Activated naive CD8-positive, alpha-beta T cell (primary cell): ENCODE data around the gene MFSD12.

Source experiments
- H3K27ac Mint-ChIP-seq: one replicate; pipeline ENCODE4 v1.8.0; 2021; ENCODE audit warnings: mixed read lengths
- H3K27me3 Mint-ChIP-seq: one replicate; pipeline ENCODE4 v1.8.0; 2021; ENCODE audit warnings: mixed read lengths
- H3K36me3 Mint-ChIP-seq: one replicate; pipeline ENCODE4 v1.8.0; 2021; ENCODE audit warnings: mixed read lengths
- H3K4me1 Mint-ChIP-seq: one replicate; pipeline ENCODE4 v1.8.0; 2021; ENCODE audit warnings: low read depth, mixed read lengths
- H3K4me3 Mint-ChIP-seq: one replicate; pipeline ENCODE4 v1.8.0; 2021; ENCODE audit warnings: mild to moderate bottlenecking, mixed read lengths
- H3K9me3 Mint-ChIP-seq: one replicate; pipeline ENCODE4 v1.8.0; 2021; ENCODE audit warnings: low read depth, mixed read lengths

MFSD12 gene

GRCh38 chr19:3551792-3552095, 5.6 kb downstream of the MFSD12 start:
- Mint-ChIP-seq H3K27ac (no peak overlapping the region), H3K36me3 (no peaks in the 10 kb centered on the region), H3K4me1 (peaks cover 29% of the 10 kb centered on the region), H3K4me3 (peak overlapping the region; percentile 44), H3K27me3 (no peaks in the 10 kb centered on the region), H3K9me3 (no peaks in the 10 kb centered on the region)

- no peak overlapping the region for H3K27ac Mint-ChIP-seq
- H3K36me3 Mint-ChIP-seq: no peaks in the 10 kb centered on the region
These were observed 6.2 kb downstream of the MFSD12 start for GRCh38 chr19:3550947-3551791.

GRCh38 chr19:3549816-3550215, 7.6 kb downstream of the MFSD12 start:
- H3K4me1 Mint-ChIP-seq: peaks cover 24% of the 10 kb centered on the region
- no peaks in the 10 kb centered on the region for H3K27me3 Mint-ChIP-seq
- H3K4me3 Mint-ChIP-seq: no peak overlapping the region
- no peak overlapping the region for H3K27ac Mint-ChIP-seq
- H3K9me3 Mint-ChIP-seq: no peaks in the 10 kb centered on the region
- no peaks in the 10 kb centered on the region for H3K36me3 Mint-ChIP-seq

More at GRCh38 chr19:3550947-3551791, 6.2 kb downstream of the MFSD12 start:
- peak overlapping the region; percentile 44 for H3K4me3 Mint-ChIP-seq
- H3K27me3 Mint-ChIP-seq: no peaks in the 10 kb centered on the region
- H3K4me1 Mint-ChIP-seq: peaks cover 27% of the 10 kb centered on the region
- H3K9me3 Mint-ChIP-seq: no peaks in the 10 kb centered on the region

- no peaks in the 10 kb centered on the region for H3K9me3 Mint-ChIP-seq
- no peaks in the 10 kb centered on the region for H3K27me3 Mint-ChIP-seq
- H3K27ac Mint-ChIP-seq: no peak overlapping the region
- no peak overlapping the region for H3K4me3 Mint-ChIP-seq
- peaks cover 18% of the 10 kb centered on the region for H3K4me1 Mint-ChIP-seq
- H3K36me3 Mint-ChIP-seq: no peaks in the 10 kb centered on the region
These were observed 8.8 kb downstream of the MFSD12 start for GRCh38 chr19:3548606-3549005.

- no peaks in the 10 kb centered on the region for H3K27me3 Mint-ChIP-seq
- no peaks in the 10 kb centered on the region for H3K9me3 Mint-ChIP-seq
- H3K27ac Mint-ChIP-seq: no peak overlapping the region
- H3K4me1 Mint-ChIP-seq: peaks cover 15% of the 10 kb centered on the region
- no peak overlapping the region for H3K4me3 Mint-ChIP-seq
- no peaks in the 10 kb centered on the region for H3K36me3 Mint-ChIP-seq
These were observed 9.6 kb downstream of the MFSD12 start for GRCh38 chr19:3547767-3548282.

GRCh38 chr19:3547301-3547731, 10.1 kb downstream of the MFSD12 start:
- no peak overlapping the region for H3K27ac Mint-ChIP-seq
- no peak overlapping the region for H3K4me3 Mint-ChIP-seq
- no peaks in the 10 kb centered on the region for H3K36me3 Mint-ChIP-seq

GRCh38 chr19:3546119-3546518, 11.3 kb downstream of the MFSD12 start:
- Mint-ChIP-seq H3K27me3 (no peaks in the 10 kb centered on the region), H3K27ac (no peak overlapping the region), H3K4me1 (peaks cover 9% of the 10 kb centered on the region), H3K9me3 (no peaks in the 10 kb centered on the region), H3K36me3 (no peaks in the 10 kb centered on the region), H3K4me3 (no peak overlapping the region)

More at GRCh38 chr19:3547301-3547731, 10.1 kb downstream of the MFSD12 start:
- H3K27me3 Mint-ChIP-seq: no peaks in the 10 kb centered on the region
- H3K9me3 Mint-ChIP-seq: no peaks in the 10 kb centered on the region
- H3K4me1 Mint-ChIP-seq: peaks cover 15% of the 10 kb centered on the region

GRCh38 chr19:3545669-3546034, 11.7 kb downstream of the MFSD12 start:
- Mint-ChIP-seq H3K27ac (no peak overlapping the region), H3K36me3 (no peaks in the 10 kb centered on the region), H3K4me3 (no peak overlapping the region), H3K9me3 (no peaks in the 10 kb centered on the region), H3K27me3 (no peaks in the 10 kb centered on the region), H3K4me1 (peaks cover 9% of the 10 kb centered on the region)

GRCh38 chr19:3544742-3545668, 12.4 kb downstream of the MFSD12 start:
- peaks cover 9% of the 10 kb centered on the region for H3K4me1 Mint-ChIP-seq
- no peak overlapping the region for H3K4me3 Mint-ChIP-seq
- no peaks in the 10 kb centered on the region for H3K27me3 Mint-ChIP-seq
- peak overlapping the region; percentile 28 for H3K27ac Mint-ChIP-seq
- no peaks in the 10 kb centered on the region for H3K36me3 Mint-ChIP-seq
- H3K9me3 Mint-ChIP-seq: no peaks in the 10 kb centered on the region

GRCh38 chr19:3544058-3544376, 13.4 kb downstream of the MFSD12 start:
- peaks cover 3% of the 10 kb centered on the region for H3K36me3 Mint-ChIP-seq
- H3K27me3 Mint-ChIP-seq: no peaks in the 10 kb centered on the region
- no peaks in the 10 kb centered on the region for H3K9me3 Mint-ChIP-seq
- H3K27ac Mint-ChIP-seq: no peak overlapping the region
- H3K4me3 Mint-ChIP-seq: no peak overlapping the region
- H3K4me1 Mint-ChIP-seq: peaks cover 9% of the 10 kb centered on the region

- Mint-ChIP-seq H3K27ac (no peak overlapping the region), H3K9me3 (no peaks in the 10 kb centered on the region), H3K36me3 (peaks cover 3% of the 10 kb centered on the region), H3K4me3 (no peak overlapping the region), H3K4me1 (peaks cover 9% of the 10 kb centered on the region), H3K27me3 (no peaks in the 10 kb centered on the region)
These were observed 14.0 kb downstream of the MFSD12 start for GRCh38 chr19:3543150-3544057.

- Mint-ChIP-seq H3K4me1 (no peaks in the 10 kb centered on the region), H3K27ac (no peak overlapping the region), H3K4me3 (no peak overlapping the region), H3K9me3 (no peaks in the 10 kb centered on the region), H3K36me3 (peaks cover 3% of the 10 kb centered on the region), H3K27me3 (no peaks in the 10 kb centered on the region)
These were observed 17.6 kb downstream of the MFSD12 start for GRCh38 chr19:3539756-3540118.

GRCh38 chr19:3538965-3539755, 18.2 kb downstream of the MFSD12 start, which contains the start of gene TEKTIP1:
TSS of gene TEKTIP1 (plus strand) at chr19:3539174. CDS start at chr19:3539178, 4 bp downstream.
- H3K36me3 Mint-ChIP-seq: peaks cover 3% of the 10 kb centered on the region
- no peaks in the 10 kb centered on the region for H3K9me3 Mint-ChIP-seq
- no peaks in the 10 kb centered on the region for H3K4me1 Mint-ChIP-seq
- no peak within 1 kb of the TSS for H3K27ac Mint-ChIP-seq
- no peak within 1 kb of the TSS for H3K4me3 Mint-ChIP-seq
- no peaks in the 10 kb centered on the region for H3K27me3 Mint-ChIP-seq
